Keratinocyte (primary cell): ENCODE results near the gene SNX13. TPM values are rescaled to one million over a fixed set of nuclear protein-coding genes. Genes with fewer than 3 reads are reported as not detected.

Experiments
- DNase-seq: peaks from one replicate; pipeline ENCODE4 v3.0.0-alpha.2; 2011; ENCODE audit warnings: low read depth, missing footprints, low spot score
- FAIRE-seq: peaks from 2 replicates; lab custom pipeline; 2011; peaks lifted over from hg19 to GRCh38; lab: Jason Lieb, UNC
- H2AFZ ChIP-seq: 2 replicates; pipeline ENCODE4 v1.6.0; 2012; ENCODE audit warnings: low read length, control low read depth, inconsistent platforms; ENCODE audit not compliant: control insufficient read depth
- H3K27ac ChIP-seq: 2 replicates; pipeline ENCODE4 v1.5.1; 2011; ENCODE audit warnings: low read length; ENCODE audit not compliant: control insufficient read depth, insufficient read depth
- H3K27me3 ChIP-seq: 3 replicates; pipeline ENCODE4 v1.6.0; 2011; ENCODE audit warnings: low read length; ENCODE audit not compliant: control insufficient read depth, insufficient read depth; ENCODE audit errors: extremely low read depth
- H3K36me3 ChIP-seq, 2 experiments: 2 replicates in 1 of 2; 3 replicates in 1 of 2; pipeline ENCODE4 v1.5.1; 2011; ENCODE audit warnings: low read length in 2 of 2, mild to moderate bottlenecking in 1 of 2; ENCODE audit not compliant: control insufficient read depth in 2 of 2, insufficient read depth in 2 of 2; ENCODE audit errors: extremely low read depth in 1 of 2
- H3K4me1 ChIP-seq: 3 replicates; pipeline ENCODE4 v1.5.1; 2011; ENCODE audit warnings: low read length; ENCODE audit not compliant: control insufficient read depth, insufficient read depth; ENCODE audit errors: extremely low read depth
- H3K4me2 ChIP-seq: 3 replicates; pipeline ENCODE4 v1.6.0; 2011; ENCODE audit warnings: low read depth, low read length; ENCODE audit not compliant: control insufficient read depth, insufficient read depth; ENCODE audit errors: extremely low read depth
- H3K4me3 ChIP-seq, 3 experiments: fragments of 200-600 bp in 1 of 3; sonication (generic) in 1 of 3; 2 replicates in 2 of 3; 3 replicates in 1 of 3; pipeline ENCODE4 v1.5.1; 2011 to 2016; ENCODE audit warnings: low read length in 3 of 3, mild to moderate bottlenecking in 3 of 3, control low read depth in 2 of 3, inconsistent platforms in 1 of 3, low read depth in 1 of 3, mixed read lengths in 1 of 3, mixed run types in 1 of 3, moderate library complexity in 1 of 3; ENCODE audit not compliant: control insufficient read depth in 2 of 3, insufficient read depth in 2 of 3; ENCODE audit errors: extremely low read depth in 1 of 3
- H3K79me2 ChIP-seq: 2 replicates; pipeline ENCODE4 v1.6.0; 2012; ENCODE audit warnings: low read length; ENCODE audit not compliant: control insufficient read depth, insufficient read depth
- H3K9ac ChIP-seq: 3 replicates; pipeline ENCODE4 v1.6.0; 2011; ENCODE audit warnings: low read length; ENCODE audit not compliant: control insufficient read depth, insufficient read depth; ENCODE audit errors: extremely low read depth
- H3K9me1 ChIP-seq: 3 replicates; pipeline ENCODE4 v1.6.0; 2011; ENCODE audit warnings: low read length; ENCODE audit not compliant: control insufficient read depth, insufficient read depth; ENCODE audit errors: extremely low read depth
- H3K9me3 ChIP-seq: 2 replicates; pipeline ENCODE4 v1.5.1; 2012; ENCODE audit warnings: low read depth, low read length; ENCODE audit not compliant: control insufficient read depth
- H4K20me1 ChIP-seq: 3 replicates; pipeline ENCODE4 v1.6.0; 2011; ENCODE audit warnings: low read length; ENCODE audit not compliant: control insufficient read depth, insufficient read depth; ENCODE audit errors: extremely low read depth
- CTCF ChIP-seq, 3 experiments: IDR thresholded peaks in 1 of 3; conservative IDR thresholded peaks in 1 of 3; optimal IDR thresholded peaks in 1 of 3; 2 replicates in 2 of 3; 3 replicates in 1 of 3; pipeline versions ENCODE3 to v1.5.1; 2011; ENCODE audit warnings: low read length in 3 of 3, mild to moderate bottlenecking in 3 of 3, moderate library complexity in 2 of 3, control low read depth in 1 of 3, inconsistent platforms in 1 of 3; ENCODE audit not compliant: insufficient read depth in 2 of 3; ENCODE audit errors: extremely low read depth in 1 of 3
- EZH2 ChIP-seq: IDR thresholded peaks from one replicate; pipeline ENCODE4 v1.6.1; 2012; ENCODE audit warnings: inconsistent platforms, mild to moderate bottlenecking, low read length, moderate library complexity
- dilution Hi-C: fragments of 300-500 bp; cut with MboI; formaldehyde crosslinking; loops from one replicate; pipeline ENCODE4 v1.7.0; 2020; ENCODE audit warnings: low sequenced_read_pairs; ENCODE audit not compliant: extremely low pct_ligation_motif_present
- polyA plus RNA-seq, 5 experiments: library from polyadenylated mRNA; depleted of rRNA in 3 of 5; stranded (reverse) in 3 of 5; stranded (forward) in 1 of 5; unstranded in 1 of 5; fragments of >200 nt; gene quantifications; 1 replicate in 1 of 5; 2 replicates in 3 of 5; 3 replicates in 1 of 5; pipeline versions ENCODE4 v1.2.1 to v1.2.3, GENCODE V29; 2011 to 2012; ENCODE audit warnings: missing spikeins in 2 of 5, low read depth in 1 of 5, low replicate concordance in 1 of 5

Gene SNX13
- polyA plus RNA-seq, 1 donor (not counting 4 experiments of a cell fraction or from before 2014, with no cell fraction given), result 22.6 TPM

- Histone ChIP-seq H3K9me1 (no peaks in the 10 kb centered on the region), H3K4me3 (no peak overlapping the region), H3K9ac (no peak overlapping the region), H2AFZ (no peak overlapping the region), H3K27me3 (no peaks in the 10 kb centered on the region), H3K79me2 (peaks cover 2% of the 10 kb centered on the region), H3K36me3 (no peaks in the 10 kb centered on the region), H4K20me1 (no peaks in the 10 kb centered on the region), H3K9me3 (no peaks in the 10 kb centered on the region), H3K4me2 (no peak overlapping the region), H3K27ac (no peak overlapping the region), H3K4me1 (no peaks in the 10 kb centered on the region)
- dilution Hi-C loops, result no loop called here
- DNase-seq (no peak), FAIRE-seq (no peak)
- TF ChIP-seq EZH2, result no peak
- no peak for TF ChIP-seq CTCF (optimal IDR thresholded peaks at IDR 0.05 in 1 of 3, IDR thresholded peaks at IDR 0.05 in 1 of 3, conservative IDR thresholded peaks at IDR 0.05 in 1 of 3; ENCODE audit: extremely low read depth in 1 of 3, insufficient read depth in 2 of 3, low read length in 3 of 3)
Observed at GRCh38 chr7:17898111-17898510, 42.2 kb downstream of the SNX13 start.

GRCh38 chr7:17887286-17887685 lies 53.0 kb downstream of the SNX13 start:
- H3K9me3 ChIP-seq, result no peaks in the 10 kb centered on the region
- FAIRE-seq (no peak), DNase-seq (no peak)
- no peak overlapping the region for H2AFZ ChIP-seq
- H3K4me2 ChIP-seq, result no peak overlapping the region
- no peaks in the 10 kb centered on the region for H3K9me1 ChIP-seq
- dilution Hi-C loops, result no loop called here
- no peaks in the 10 kb centered on the region for H3K4me1 ChIP-seq
- no peak for TF ChIP-seq CTCF (optimal IDR thresholded peaks at IDR 0.05 in 1 of 3, IDR thresholded peaks at IDR 0.05 in 1 of 3, conservative IDR thresholded peaks at IDR 0.05 in 1 of 3; ENCODE audit: extremely low read depth in 1 of 3, insufficient read depth in 2 of 3, low read length in 3 of 3)
- no peak for TF ChIP-seq EZH2
- no peak overlapping the region for H3K27ac ChIP-seq
- H4K20me1 ChIP-seq, result no peaks in the 10 kb centered on the region
- peaks cover 0 to 4% of the 10 kb centered on the region in 2 experiments for H3K36me3 ChIP-seq
- H3K9ac ChIP-seq, result no peak overlapping the region
- no peak overlapping the region for H3K4me3 ChIP-seq
- H3K79me2 ChIP-seq, result no peaks in the 10 kb centered on the region
- no peaks in the 10 kb centered on the region for H3K27me3 ChIP-seq
